Right cardiac atrium (tissue), 5 donors: ENCODE results near the gene EEF1A2. TPM values are rescaled to one million over a fixed set of nuclear protein-coding genes. Genes with fewer than 3 reads are reported as not detected.

Source experiments
- ATAC-seq, 2 donors: fragments of 200-7000 bp; cut with Tn5 transposase; one replicate each; pipeline versions ENCODE4 v1.8.0 to v1.9.1; 2020; ENCODE audit warnings: moderate library complexity in 2 of 2, mild to moderate bottlenecking in 1 of 2
- DNase-seq, 3 donors: peaks; one replicate each; pipeline ENCODE4 v3.0.0-alpha.2; 2020
- H3K27ac ChIP-seq: one replicate; pipeline ENCODE4 v1.5.1; 2013; ENCODE audit warnings: mild to moderate bottlenecking, low read length, control low read depth, moderate library complexity
- H3K27me3 ChIP-seq: one replicate; pipeline ENCODE4 v1.6.1; 2013; ENCODE audit not compliant: control insufficient read depth, insufficient read depth
- H3K4me1 ChIP-seq: one replicate; pipeline ENCODE4 v1.6.1; 2013; ENCODE audit warnings: low read length; ENCODE audit not compliant: control insufficient read depth, insufficient read depth
- H3K4me3 ChIP-seq: one replicate; pipeline ENCODE4 v1.5.1; 2013; ENCODE audit warnings: low read length, control low read depth
- H3K9me3 ChIP-seq: one replicate; pipeline ENCODE4 v1.6.1; 2013; ENCODE audit warnings: low read length; ENCODE audit not compliant: control insufficient read depth
- WGBS: extraction: QIAGEN DNeasy Blood & Tissue Kit; methylation state at CpG from one replicate; pipeline ENCODE4 v1.1.7; 2013; 5-methylcytosine and 5-hydroxymethylcytosine counted together
- intact Hi-C, 4 donors: fragments of 100-400 bp; cut with DNase I; formaldehyde crosslinking; loops; one replicate each; pipeline versions ENCODE4 v1.11.0 to v1.14.0; 2022 to 2023
- polyA plus RNA-seq: library from polyadenylated mRNA; stranded (reverse); fragments of 200-250 nt; gene quantifications from one replicate; pipeline ENCODE4 v1.2.3, GENCODE V29; 2013
- total RNA-seq, 4 donors: library from RNA; stranded (reverse); fragmentation: NEBNext Ultra II Directional; extraction: Animal tissue kit (Norgen Biotek cat#: 25700); gene quantifications; one replicate each; pipeline ENCODE4 v1.2.1, GENCODE V29; 2021
- donor health status: healthy with polysubstance abuse.
- donor health status: DM: no; HTN: yes; CAD: no.
- donor health status: DM: no; HTN: no; CAD: no.
- donor health status: DM: no; HTN: yes; CAD: no; lungs with severe emphysema.
- donor health status: DM: yes; HTN: yes; CAD: no.

The EEF1A2 gene
- total and polyA plus RNA-seq, 5 donors = 701 to 1,033 (median 936) TPM

DNA sequence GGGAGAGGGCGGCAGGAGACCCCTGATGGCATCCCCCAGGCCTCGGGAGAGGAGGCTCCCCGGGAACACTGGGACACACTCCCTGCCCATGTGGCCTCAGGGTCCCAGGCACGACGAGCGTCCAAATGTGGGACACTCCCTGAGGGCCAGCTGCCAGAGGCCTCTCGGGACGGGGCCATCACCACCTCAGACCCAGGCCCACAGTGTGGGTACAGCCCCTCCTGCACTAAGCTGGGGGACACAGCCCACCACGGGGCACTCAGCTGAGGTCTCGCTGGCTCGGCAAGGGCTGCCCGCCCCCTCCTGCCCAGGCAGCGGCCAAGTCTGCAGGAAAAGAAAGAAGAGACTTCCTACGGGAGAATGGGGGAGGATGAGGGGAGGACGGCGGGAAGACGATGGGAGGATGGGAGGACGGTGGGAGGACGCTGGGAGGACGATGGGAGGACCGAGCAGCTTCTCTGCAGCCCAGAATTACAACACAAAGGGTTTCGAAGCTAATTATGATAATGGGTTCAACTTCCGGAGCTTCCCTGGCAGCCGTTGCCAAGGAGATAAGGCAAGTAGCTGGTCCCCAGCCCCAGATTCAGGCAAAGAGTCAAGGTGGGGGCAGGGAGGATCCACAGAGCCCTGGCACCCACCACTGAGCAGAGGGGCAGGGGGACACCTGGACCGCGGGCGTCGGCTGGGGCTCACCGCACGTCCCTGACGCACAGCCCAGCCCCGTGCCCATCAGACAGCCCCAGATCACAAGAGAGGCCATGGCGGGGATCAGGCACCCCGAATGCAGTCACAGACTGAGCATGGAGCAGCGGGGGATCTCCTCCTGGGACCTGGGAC, 43.9 kb downstream of the EEF1A2 start:
- no peaks in the 10 kb centered on the region for H3K4me1 ChIP-seq
- H3K9me3 ChIP-seq = no peaks in the 10 kb centered on the region
- 31% methylated on average over 35 of the region's 35 CpGs for WGBS
- H3K4me3 ChIP-seq = no peak overlapping the region
- DNase-seq = no peak
- no peak overlapping the region for H3K27ac ChIP-seq
- no peaks in the 10 kb centered on the region for H3K27me3 ChIP-seq
- intact Hi-C loops = no loop called here
- ATAC-seq = no peak

DNA sequence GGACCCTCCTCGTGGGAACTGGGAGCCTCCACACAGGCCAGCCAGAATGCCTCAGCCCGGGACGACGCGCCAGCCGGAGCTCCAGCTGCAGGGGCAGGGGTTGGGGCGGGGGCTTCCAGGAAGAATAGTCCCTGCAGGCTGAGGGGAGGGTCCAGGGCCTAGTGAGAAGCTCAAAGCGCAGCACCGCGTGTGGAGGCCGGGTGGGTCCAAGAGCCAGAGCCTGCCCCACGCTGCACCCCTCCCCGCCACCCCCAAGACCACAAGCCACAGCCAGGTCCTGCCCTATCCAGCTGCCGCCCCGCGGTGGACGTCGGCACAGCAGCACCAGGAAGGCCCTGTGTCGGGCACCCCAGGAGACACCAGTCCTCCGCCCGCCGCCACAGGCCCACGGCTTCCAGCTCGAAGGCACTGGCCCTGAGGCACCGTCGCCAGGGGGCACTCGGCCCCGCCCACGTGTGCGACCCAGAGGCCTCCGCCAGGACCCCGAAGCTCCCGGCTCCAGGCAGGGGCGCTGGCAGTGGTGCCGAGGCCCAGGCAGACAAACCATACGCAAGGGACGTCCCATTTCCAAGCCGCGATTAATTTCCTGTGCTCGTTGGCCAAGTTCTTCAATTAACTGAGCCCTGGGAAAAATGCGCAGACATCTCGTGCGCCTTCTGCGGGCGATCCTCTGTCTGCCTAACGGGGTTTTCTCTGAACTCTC, 45.9 kb downstream of the EEF1A2 start:
- no peak overlapping the region for H3K4me3 ChIP-seq
- intact Hi-C loops = no loop called here
- no peak overlapping the region for H3K27ac ChIP-seq
- ATAC-seq = peak; percentile 6 to 20
- no peaks in the 10 kb centered on the region for H3K4me1 ChIP-seq
- no peak for DNase-seq
- 51% methylated on average over 46 of the region's 46 CpGs for WGBS
- H3K27me3 ChIP-seq = no peaks in the 10 kb centered on the region
- H3K9me3 ChIP-seq = no peaks in the 10 kb centered on the region

DNA sequence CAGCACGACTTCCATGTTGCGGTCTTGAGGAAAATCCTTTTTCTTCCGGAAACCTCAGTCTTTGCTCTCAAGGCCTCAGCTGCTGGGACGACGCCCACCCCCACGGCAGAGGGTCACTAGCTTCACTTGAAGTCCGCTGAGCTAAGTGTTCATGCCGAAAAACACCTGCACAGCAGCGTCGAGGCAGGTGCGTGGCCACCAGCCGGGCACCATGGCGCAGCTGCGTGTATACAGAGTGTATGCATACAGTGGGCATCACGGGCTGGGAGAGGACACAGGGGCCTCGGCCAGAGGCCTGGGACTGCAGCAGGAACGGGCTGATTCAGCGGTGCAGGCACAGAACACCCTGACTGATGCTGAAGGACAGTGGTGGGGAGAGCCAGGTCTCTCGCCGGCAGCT, 46.5 kb downstream of the EEF1A2 start:
- WGBS = 86% methylated on average over 20 of the region's 20 CpGs
- H3K27me3 ChIP-seq = no peaks in the 10 kb centered on the region
- no peaks in the 10 kb centered on the region for H3K4me1 ChIP-seq
- intact Hi-C loops = no loop called here
- H3K27ac ChIP-seq = no peak overlapping the region
- H3K9me3 ChIP-seq = no peaks in the 10 kb centered on the region
- DNase-seq (no peak), ATAC-seq (no peak)
- H3K4me3 ChIP-seq = no peak overlapping the region

DNA sequence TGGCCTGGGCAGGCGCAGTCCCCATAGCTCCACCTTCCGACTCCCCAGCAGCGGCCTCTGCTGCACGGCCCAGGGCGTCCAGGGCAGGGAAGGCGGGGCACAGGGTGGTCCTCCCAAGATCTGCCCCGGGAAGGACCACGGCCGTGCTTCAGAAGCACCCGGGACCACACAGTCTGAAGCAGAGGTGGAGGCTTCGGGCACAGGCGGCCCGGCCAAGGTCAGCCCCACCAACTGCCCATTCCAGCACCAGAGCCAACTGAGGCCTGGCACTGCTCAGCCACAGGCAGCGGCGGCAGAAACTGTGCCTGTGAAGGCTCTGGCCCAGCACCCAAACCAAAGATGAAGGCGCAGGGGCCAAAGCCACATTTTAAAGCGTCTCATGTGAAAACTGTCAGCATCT, 47.1 kb downstream of the EEF1A2 start:
- intact Hi-C loops = no loop called here
- no peak overlapping the region for H3K4me3 ChIP-seq
- DNase-seq (no peak), ATAC-seq (no peak)
- no peaks in the 10 kb centered on the region for H3K4me1 ChIP-seq
- H3K27me3 ChIP-seq = no peaks in the 10 kb centered on the region
- no peaks in the 10 kb centered on the region for H3K9me3 ChIP-seq
- H3K27ac ChIP-seq = no peak overlapping the region
- WGBS = 92% methylated on average over 17 of the region's 17 CpGs

DNA sequence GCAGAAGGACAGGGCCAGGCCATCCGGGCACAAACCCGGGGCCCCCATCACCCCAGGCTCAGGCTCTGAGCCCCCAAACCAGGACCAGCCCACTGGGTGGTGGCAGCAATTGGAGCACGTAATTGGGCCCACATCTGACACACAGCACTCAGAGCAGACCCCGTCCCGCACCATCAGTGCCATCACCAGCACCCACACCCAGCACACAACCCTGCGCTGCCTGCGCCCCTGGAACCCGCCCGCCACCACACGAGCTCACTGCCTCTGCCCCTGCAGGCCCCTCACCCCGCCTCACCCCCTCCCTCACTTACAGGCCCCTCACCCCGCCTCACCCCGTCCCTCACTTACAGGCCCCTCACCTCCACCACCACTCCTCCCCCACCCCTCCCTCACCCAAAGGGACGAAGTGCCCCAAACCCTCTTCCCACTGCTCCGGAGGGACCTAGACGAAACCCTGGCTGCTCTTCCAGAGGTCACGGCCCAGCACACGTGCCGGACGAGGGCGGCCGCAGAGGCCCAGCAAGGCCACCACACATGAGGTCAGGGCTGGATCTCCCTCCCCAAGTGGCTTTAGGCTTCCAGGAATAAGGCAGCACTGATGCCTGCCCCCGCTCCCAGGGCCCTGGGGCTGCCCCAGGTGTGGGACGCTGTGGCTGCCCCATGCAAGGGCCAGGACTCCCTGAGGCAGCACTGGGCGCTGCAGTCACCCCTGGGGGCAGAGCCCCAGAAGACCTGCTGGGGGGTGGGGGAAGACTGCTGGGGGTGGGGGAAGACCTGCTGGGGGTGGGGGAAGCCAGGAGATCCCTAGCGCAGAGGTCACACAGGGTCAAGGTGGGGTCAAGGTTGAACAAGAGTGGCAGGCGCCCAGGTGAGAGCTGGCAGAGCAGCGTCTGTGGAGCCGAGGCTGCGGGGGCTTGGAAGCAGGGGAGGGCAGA, 48.8 kb downstream of the EEF1A2 start:
- H3K4me1 ChIP-seq = no peaks in the 10 kb centered on the region
- no peak overlapping the region for H3K27ac ChIP-seq
- intact Hi-C loops = no loop called here
- DNase-seq (no peak), ATAC-seq (no peak)
- no peaks in the 10 kb centered on the region for H3K27me3 ChIP-seq
- H3K4me3 ChIP-seq = no peak overlapping the region
- WGBS = 83% methylated on average over 30 of the region's 30 CpGs
- H3K9me3 ChIP-seq = no peaks in the 10 kb centered on the region

DNA sequence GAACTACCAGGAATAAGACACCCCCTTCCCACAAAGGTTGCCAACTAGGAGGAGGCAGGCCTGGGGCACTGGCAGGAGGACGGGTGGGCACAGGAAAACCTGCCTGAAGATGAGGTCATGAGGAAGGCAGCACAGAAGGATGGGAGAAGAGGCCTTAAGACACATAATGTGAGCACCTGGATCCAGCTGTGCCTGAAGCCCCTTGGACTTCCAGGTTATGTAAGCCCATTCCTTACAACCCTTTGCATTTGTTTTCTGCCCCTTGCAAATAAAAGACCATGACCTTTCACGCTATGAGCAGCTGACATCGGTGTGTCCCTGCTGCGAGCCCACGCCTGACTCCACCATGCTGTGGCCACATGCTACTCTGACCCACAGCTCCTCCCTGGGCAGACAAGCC, 49.9 kb downstream of the EEF1A2 start:
- 85% methylated on average over 5 of the region's 5 CpGs for WGBS
- Histone ChIP-seq H3K27ac (no peak overlapping the region), H3K4me3 (no peak overlapping the region), H3K27me3 (no peaks in the 10 kb centered on the region), H3K4me1 (no peaks in the 10 kb centered on the region), H3K9me3 (no peaks in the 10 kb centered on the region)
- ATAC-seq = no peak
- DNase-seq = no peak
- intact Hi-C loops = no loop called here

DNA sequence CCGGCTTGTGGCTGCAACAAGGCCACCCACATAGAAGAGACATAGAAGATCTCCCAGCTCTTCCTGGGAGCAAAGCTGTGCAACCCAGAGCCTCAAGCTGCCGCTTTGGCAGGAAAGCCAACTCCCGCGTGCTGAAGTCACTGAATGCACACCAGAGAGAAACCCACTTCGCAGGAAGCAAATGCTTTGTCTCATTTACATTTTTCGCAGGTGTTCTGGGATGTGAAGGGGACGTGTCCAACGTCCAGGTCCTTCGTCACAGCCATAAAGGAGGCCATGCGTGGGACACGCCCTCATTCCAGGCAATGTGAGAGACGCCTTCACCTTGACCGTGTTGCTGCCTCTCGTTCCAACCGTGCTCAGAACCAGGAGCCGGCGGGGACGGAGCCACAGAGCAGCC, 50.9 kb downstream of the EEF1A2 start:
- no peaks in the 10 kb centered on the region for H3K9me3 ChIP-seq
- H3K4me1 ChIP-seq = no peaks in the 10 kb centered on the region
- WGBS = 56% methylated on average over 18 of the region's 18 CpGs
- H3K4me3 ChIP-seq = no peak overlapping the region
- no peak overlapping the region for H3K27ac ChIP-seq
- ATAC-seq (no peak), DNase-seq (no peak)
- intact Hi-C loops = no loop called here
- no peaks in the 10 kb centered on the region for H3K27me3 ChIP-seq

DNA sequence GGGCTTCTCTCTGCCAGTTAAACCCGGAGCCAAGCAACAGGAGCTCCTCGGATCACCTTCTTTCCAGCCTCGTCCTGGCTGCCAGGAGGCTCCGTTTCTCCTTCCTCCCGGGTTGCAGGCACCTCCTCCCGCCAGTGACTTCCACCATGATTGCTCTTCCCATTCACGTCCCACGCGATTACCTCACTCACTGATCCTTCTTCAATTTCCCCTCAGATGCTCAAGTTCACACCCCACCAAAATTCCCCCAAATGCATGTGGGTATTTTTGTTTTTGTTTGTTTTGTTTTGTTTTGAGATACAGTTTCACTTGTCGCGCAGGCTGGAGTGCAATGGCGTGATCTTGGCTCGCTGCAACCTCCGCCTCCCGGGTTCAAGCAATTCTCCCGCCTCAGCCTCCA, 51.6 kb downstream of the EEF1A2 start:
- H3K4me3 ChIP-seq = no peak overlapping the region
- no peak for DNase-seq
- intact Hi-C loops = no loop called here
- H3K9me3 ChIP-seq = no peaks in the 10 kb centered on the region
- no peak overlapping the region for H3K27ac ChIP-seq
- 80% methylated on average over 16 of the region's 16 CpGs for WGBS
- H3K4me1 ChIP-seq = no peaks in the 10 kb centered on the region
- no peaks in the 10 kb centered on the region for H3K27me3 ChIP-seq
- no peak for ATAC-seq

DNA sequence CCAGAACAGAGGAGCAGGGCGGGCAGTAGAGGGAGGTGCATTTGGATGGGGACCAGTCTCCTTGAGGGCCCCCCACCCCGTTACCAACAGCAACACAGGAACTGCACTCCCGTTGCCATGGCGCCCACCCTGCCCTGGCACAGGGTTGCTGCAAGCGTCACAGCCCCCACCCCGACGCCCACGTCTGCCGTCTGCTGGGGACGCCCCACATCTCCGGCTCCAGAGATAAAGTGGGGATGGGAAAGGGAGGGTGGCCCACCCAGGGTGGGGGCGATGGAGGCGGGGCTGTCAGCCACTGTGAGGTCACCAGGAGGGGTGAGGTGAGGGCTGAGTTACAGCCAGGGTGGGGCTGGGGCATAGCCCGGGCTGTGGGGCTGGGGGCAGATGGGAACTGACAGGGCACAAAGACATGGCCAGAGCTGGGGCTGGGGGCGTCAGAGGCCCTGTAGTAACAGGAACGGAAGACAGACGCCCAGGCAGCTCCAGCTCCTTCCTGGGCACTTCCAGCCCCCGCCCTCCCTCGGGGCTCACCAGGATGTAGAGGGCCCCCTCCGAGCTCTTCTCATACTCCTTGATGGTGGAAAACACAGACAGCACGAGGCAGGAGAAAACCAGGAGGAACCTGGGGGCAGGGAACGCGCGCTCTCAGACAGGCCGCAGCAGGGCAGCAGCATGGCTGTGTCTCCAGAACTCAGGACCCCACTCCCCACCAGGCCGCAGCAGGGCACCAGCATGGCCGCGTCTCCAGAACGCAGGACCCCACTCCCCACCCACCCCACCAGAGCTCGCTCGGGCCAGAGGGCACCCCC, 52.5 kb downstream of the EEF1A2 start:
- H3K27me3 ChIP-seq = no peaks in the 10 kb centered on the region
- no peaks in the 10 kb centered on the region for H3K9me3 ChIP-seq
- 51% methylated on average over 31 of the region's 31 CpGs for WGBS
- ATAC-seq = peak; percentile 18 to 85
- H3K27ac ChIP-seq = no peak overlapping the region
- intact Hi-C loops = no loop called here
- peak in 2 of 3 donors; percentile 64 to 76 for DNase-seq
- no peak overlapping the region for H3K4me3 ChIP-seq
- H3K4me1 ChIP-seq = no peaks in the 10 kb centered on the region

DNA sequence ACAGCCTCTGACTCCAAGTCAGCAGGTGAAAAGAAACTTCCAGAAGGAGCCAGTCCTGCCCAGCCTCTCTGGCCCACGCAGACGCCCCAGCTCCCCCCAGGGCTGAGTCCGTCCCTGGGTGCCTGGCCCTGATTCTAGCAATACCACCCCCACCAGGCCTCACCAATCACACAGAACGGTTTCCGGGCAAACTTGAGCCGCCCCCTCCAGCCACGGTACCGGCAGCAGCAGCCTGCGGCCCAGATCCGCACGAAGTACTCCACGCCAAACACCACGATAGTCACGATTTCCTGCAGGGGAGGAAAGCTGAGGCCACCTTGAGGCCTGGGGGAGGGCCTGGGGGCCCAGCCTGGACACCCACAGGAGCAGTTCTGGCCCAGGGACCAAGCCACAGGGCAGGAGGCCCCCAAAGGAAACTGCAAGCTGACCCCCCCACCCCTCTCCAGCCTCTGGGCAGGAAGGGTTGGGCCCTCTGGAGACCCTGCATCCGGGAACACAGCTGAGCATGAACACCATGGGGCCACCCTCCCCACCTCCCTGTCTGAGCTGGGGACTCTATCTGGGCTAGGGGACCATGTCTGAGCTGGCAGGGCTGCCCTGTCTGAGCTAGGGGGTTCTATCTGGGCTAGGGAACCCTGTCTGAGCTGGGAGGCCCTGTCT, 53.7 kb downstream of the EEF1A2 start:
- H3K27me3 ChIP-seq = no peaks in the 10 kb centered on the region
- H3K9me3 ChIP-seq = no peaks in the 10 kb centered on the region
- DNase-seq = no peak
- H3K27ac ChIP-seq = no peak overlapping the region
- ATAC-seq = peak in 1 of 2 donors; percentile 70
- WGBS = 61% methylated on average over 15 of the region's 15 CpGs
- H3K4me3 ChIP-seq = no peak overlapping the region
- intact Hi-C loops = no loop called here
- H3K4me1 ChIP-seq = no peaks in the 10 kb centered on the region
